Choroid plexus epithelial cell (primary cell): ENCODE results near the gene XKR3.
"Not testable (repeated sequence)": the region's sequence is repeated elsewhere in the genome, so short reads cannot be mapped to it uniquely, and the experiment has no call there.

ENCODE experiments used
- DNase-seq: peaks from one replicate; pipeline ENCODE4 v3.0.0-alpha.2; 2010; ENCODE audit warnings: low read depth
- H3K4me3 ChIP-seq: 2 replicates; pipeline ENCODE4 v1.5.1; 2011; ENCODE audit warnings: low read depth, mild to moderate bottlenecking, control low read depth, low read length, moderate library complexity
- TF ChIP-seq, protein P1 (sequence below): conservative IDR thresholded peaks from 2 replicates; pipeline ENCODE4 v1.5.1; 2011; ENCODE audit warnings: low read depth, mild to moderate bottlenecking, control low read depth, inconsistent platforms, low read length, moderate library complexity

Gene XKR3

DNA sequence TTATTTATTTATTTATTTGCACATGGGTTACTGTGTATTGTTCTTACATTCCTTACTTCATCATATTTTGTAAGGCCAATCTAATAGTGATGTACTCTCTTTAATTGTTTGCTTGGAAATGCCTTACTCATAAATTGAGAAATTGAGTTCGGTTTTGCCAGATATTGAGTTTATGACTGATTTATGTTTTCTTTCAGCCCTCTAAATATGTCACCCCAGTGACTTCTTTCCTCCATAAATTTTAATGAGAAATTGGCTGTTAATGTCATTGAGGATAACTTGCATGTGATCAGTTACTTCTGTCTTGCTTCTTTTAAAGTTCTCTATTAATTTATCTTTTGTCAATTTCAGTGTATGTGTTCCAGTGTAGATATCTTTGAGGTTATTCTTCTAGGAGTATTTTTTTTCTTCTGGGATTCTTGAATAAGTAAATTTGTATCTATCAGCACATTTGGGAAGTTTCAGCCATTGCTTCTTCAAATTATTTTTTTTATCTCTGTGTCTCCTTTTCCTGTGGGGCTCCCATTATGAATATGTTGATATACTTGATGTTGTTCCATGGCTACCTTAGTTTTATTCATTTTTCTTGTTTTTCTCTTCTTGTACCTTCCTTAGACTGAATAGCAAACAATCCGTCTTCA, 47.8 kb downstream of the XKR3 start:
- TF ChIP-seq, protein P1, sequence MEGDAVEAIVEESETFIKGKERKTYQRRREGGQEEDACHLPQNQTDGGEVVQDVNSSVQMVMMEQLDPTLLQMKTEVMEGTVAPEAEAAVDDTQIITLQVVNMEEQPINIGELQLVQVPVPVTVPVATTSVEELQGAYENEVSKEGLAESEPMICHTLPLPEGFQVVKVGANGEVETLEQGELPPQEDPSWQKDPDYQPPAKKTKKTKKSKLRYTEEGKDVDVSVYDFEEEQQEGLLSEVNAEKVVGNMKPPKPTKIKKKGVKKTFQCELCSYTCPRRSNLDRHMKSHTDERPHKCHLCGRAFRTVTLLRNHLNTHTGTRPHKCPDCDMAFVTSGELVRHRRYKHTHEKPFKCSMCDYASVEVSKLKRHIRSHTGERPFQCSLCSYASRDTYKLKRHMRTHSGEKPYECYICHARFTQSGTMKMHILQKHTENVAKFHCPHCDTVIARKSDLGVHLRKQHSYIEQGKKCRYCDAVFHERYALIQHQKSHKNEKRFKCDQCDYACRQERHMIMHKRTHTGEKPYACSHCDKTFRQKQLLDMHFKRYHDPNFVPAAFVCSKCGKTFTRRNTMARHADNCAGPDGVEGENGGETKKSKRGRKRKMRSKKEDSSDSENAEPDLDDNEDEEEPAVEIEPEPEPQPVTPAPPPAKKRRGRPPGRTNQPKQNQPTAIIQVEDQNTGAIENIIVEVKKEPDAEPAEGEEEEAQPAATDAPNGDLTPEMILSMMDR, result no peak
- DNase-seq, result no peak
- H3K4me3 ChIP-seq, result no peak overlapping the region

DNA sequence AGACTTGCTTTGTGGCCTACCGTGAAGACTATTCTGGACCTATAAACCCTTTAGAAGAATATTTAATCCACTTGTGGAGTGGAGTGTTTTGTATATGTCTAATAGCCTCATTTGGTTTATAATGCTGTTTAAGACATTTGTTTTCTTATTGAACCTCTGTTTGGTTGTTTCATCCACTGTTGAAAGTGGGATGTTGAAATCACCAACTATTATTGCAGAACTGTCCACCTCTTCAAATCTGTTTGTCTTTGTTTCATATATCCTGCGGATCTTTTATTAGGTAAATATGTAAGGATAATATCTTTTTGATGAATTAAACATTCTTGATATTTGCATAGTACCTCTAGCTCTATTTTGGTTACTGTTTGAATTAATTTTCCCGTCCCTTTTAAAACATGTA, 49.1 kb downstream of the XKR3 start:
- no peak for DNase-seq
- no peak overlapping the region for H3K4me3 ChIP-seq
- TF ChIP-seq, protein P1, result no peak

DNA sequence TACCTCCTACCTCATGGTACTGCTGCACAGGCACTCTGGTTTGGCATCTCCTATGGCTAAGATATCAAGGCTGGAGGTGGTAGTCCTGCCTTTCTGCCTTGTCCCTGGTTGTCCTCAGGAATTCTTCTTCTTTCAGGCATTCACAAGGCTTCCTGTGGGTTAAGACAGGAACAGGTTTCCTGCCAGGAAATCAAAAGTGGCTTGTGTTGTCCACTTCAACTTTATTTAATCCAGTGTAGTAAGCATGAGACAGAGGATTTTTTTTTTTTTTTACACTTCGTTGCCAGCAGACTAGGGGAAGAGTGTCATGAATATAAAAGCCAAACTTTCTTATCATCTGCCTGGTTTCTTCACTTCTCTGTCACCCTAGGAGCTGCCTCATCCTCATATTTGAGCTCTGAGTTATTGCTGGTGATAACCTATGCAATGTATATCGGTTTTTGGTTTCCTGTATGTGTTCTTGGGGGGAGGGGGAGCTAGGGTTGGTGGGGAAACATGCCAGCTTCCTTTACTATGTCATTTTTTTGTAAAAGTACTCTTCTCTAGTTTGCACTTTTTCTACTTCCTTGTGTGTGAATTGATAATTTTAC, 50.2 kb downstream of the XKR3 start:
- DNase-seq, result no peak
- TF ChIP-seq, protein P1, result no peak
- H3K4me3 ChIP-seq, result no peak overlapping the region

DNA sequence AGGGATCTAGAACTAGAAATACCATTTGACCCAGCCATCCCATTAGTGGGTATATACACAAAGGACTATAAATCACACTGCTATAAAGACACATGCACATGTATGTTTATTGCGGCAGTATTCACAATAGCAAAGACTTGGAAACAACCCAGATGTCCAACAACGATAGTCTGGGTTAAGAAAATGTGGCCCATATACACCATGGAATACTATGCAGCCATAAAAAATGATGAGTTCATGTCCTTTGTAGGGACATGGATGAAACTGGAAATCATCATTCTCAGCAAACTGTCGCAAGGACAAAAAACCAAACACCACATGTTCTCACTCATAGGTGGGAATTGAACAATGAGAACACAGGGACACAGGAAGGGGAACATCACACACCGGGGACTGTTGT, 53.6 kb downstream of the XKR3 start:
- not testable (repeated sequence) for DNase-seq, H3K4me3 ChIP-seq

DNA sequence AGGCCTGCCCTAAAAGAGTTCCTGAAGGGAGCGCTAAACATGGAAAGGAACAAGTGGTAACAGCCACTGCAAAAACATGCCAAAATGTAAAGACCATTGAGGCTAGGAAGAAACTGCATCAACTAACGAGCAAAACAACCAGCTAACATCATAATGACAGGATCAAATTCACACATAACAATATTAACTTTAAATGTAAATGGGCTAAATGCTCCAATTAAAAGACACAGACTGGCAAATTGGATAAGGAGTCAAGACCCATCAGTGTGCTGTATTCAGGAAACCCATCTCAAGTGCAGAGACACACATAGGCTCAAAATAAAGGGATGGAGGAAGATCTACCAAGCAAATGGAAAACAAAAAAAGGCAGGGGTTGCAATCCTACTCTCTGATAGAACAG, 57.3 kb downstream of the XKR3 start:
- H3K4me3 ChIP-seq, DNase-seq: not testable (repeated sequence)

DNA sequence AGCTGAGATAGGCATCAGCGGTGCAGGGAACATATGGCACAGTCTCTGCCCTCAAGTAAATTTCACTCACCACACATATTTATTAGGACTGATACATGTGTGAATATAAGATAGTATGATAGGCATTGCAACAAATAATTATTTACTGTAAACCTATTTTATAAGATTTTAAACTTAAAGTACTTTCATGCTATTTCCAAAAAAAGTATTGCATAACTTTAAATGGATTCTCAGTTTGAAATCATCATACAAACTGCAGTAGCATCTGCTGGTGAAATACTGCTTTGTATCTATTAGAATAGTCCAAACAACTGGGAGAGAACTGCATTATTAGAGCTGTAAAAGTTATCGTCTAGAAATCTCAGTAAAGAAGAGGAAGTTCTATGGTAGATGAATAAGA, 63.0 kb downstream of the XKR3 start:
- not testable (repeated sequence) for H3K4me3 ChIP-seq, DNase-seq

DNA sequence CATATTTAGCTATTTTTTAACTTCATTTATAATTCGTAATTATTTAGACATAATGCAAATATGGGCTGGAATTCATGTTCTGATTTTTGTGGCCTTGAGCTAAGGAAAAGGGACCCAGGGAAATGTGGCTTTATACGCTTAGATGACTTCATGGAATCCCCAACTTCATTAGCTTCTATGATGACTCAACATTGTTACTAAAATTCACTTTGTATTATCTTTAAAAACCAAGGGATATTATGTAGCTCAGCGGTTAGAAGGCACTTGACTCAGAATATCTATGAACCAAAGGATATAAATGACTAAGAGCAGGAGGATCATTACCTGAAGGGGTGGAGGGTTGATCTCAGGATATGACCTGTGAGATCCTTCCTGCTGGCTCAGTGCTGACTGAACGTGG, 64.8 kb downstream of the XKR3 start:
- H3K4me3 ChIP-seq, DNase-seq: not testable (repeated sequence)

DNA sequence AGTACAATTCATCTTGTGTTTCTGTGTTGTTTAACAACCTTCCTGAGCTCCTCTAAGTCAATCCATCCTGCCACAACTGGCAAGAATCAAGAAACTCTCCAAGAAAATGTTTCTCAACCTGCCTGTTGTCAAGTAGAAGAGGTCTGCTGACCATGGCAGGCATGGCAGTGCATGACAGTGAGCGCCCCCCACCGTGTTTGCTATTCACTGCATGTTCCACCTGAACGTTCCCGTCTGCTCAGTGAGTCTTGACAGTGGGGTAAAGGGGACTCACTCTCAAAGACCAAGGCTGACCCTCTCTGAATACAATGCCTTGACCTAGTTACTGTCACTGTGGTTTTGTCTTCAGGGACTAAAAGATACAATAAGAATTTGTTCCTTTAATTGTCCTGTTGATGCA, 75.9 kb downstream of the XKR3 start:
- DNase-seq, H3K4me3 ChIP-seq: not testable (repeated sequence)

DNA sequence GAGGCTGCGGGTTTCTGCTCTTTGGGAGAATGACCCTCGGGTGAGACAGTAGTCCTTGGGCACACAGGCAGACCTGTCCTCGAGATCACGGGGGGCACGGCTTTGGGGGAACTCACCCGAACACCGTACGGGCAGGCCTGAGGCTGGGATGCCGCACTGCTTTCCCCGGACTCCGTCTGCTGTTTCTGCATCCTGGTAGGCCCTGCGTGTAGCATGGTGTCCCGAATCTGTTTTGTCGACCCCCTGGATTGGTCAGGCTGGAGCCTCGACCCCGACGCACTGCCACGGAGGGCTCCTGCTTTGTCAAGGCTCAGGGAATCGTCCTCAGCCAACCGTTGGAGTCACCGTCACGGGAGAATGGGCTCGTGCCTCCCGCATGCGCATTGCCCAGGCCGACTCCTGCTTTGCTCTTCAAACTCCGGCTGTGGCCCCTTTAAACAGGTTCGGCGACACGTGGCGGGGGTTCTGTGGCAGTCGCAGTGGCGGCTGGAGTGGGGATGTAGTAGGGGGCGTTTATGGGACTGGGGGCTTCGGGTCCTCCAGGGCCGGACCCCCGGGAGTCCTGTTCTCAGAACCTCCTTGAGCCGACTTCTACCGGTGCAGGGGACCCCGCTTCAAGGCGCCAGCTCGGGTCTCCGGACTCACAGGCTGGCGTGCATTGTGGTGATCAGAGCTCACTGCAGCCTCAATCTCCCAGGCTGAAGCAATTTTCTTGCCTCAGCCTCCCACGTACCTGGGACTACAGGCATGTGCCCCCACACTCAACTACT, 76.9 kb downstream of the XKR3 start:
- H3K4me3 ChIP-seq, DNase-seq: not testable (repeated sequence)

DNA sequence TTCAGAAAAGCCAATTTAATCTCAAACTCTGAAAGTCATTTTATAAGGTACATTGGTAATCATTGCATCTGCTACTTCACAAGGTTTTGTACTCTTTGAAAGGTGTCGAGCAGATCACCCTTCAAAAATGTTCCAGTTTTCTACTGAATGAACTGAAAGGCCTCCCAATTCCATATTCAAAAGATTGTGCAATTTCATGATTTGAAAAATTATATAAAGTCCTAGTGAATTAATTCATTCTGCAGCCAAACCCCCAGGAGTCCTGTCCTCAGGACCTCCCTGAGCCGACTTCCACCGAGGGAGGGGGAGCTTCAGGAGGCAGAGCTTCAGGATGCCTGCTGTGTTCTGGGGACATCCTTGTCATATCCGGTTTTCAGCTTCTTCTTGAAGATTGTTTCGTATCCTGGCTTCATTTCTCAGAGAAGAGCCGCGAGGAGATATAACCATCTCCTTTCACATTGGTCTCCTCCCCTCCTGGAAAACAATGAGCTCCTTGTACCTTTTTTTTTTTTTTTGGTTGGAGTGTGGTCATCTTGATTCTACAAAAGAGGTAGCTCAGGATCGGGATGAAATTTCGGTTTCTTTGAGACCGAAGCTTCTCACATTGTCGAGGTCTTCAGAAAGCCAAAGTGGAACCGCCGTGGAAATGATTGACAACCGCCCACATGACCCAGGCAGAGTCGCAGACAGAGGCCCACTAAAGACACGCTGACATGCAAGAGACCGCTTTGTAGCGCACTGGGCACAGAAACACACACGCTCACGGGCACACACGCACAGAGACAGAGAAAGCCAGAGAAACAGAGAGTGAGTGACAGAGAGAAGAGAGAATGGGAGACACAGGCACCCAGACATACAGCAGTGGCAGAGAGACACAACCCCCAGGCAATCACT, 77.7 kb downstream of the XKR3 start:
- DNase-seq, H3K4me3 ChIP-seq: not testable (repeated sequence)

DNA sequence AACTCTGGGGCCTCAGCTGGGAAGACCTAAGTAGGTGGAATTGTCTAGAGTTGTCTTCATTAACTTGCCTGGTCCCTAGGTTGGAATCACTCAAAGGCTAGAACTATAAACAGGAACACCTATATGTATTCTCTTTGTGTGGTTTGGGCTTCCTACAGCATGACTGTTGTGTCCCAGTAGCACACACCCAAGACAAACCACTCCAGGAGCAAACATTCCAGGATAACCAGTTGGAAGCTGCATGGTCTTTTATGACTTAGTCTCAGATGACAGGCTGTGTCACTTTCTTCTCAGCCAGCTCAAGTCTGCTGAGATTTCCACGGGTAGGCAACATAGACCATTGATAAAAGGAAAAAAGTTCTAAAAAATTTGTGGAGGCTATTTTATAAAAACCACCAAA, 90.9 kb downstream of the XKR3 start:
- not testable (repeated sequence) for H3K4me3 ChIP-seq, DNase-seq
